IMR-90 (cell line): ENCODE measurements around the gene PPM1M.

ENCODE experiments used
- CEBPB ChIP-seq: IDR thresholded peaks from 2 replicates; pipeline ENCODE4 v1.6.1; 2012; ENCODE audit warnings: low read depth, low read length, improper control_type of control experiment
- CTCF ChIP-seq: conservative IDR thresholded peaks from 2 replicates; pipeline ENCODE4 v1.5.1; 2012; ENCODE audit warnings: mild to moderate bottlenecking, low read depth, low read length, improper control_type of control experiment
- MXI1 ChIP-seq: IDR thresholded peaks from 2 replicates; pipeline ENCODE4 v1.6.1; 2012; ENCODE audit warnings: low read depth, mild to moderate bottlenecking, low read length, moderate library complexity, borderline replicate concordance
- POLR2A ChIP-seq: IDR thresholded peaks from 2 replicates; pipeline ENCODE4 v1.6.1; 2012; ENCODE audit warnings: mild to moderate bottlenecking, low read depth, low read length
- TF ChIP-seq, protein P1 (sequence below): fragments of 150-350 bp; IDR thresholded peaks from 2 replicates; pipeline ENCODE4 v1.6.1; 2017; ENCODE audit warnings: mild to moderate bottlenecking, antibody characterized with exemption, low read length, low read depth

DNA sequence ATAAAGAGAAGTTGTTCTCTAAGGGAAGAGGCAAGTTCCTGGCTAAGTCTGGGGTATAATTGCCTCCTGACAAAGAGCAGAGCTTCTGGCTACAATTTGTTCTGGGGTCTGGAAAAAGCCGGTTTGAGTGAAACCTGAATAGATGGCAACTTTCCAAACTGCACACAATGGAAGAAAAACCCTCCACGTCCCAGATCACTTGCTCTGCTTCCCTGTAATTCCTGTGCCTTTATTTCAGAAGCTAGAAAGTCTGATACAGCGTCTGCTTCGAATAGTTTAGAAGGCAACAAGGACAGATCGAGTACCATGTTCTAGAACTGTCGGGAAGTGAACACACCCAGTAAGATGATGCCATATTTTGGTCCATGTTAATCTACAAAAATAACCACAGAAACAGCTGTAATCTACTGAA is 34.5 kb downstream of the PPM1M start:
- TF ChIP-seq CTCF (no peak), CEBPB (no peak), POLR2A (no peak), MXI1 (no peak)
- TF ChIP-seq, protein P1, sequence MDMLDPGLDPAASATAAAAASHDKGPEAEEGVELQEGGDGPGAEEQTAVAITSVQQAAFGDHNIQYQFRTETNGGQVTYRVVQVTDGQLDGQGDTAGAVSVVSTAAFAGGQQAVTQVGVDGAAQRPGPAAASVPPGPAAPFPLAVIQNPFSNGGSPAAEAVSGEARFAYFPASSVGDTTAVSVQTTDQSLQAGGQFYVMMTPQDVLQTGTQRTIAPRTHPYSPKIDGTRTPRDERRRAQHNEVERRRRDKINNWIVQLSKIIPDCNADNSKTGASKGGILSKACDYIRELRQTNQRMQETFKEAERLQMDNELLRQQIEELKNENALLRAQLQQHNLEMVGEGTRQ, result no peak
